Muscle of leg (tissue), 11 donors: Measurements from ENCODE around the gene TRIM36. TPM values are rescaled to one million over a fixed set of nuclear protein-coding genes. Genes with fewer than 3 reads are reported as not detected.

Experiments used
- DNase-seq: peaks from one replicate; pipeline ENCODE4 v3.0.0; 2013
- H3K27ac ChIP-seq: one replicate; pipeline ENCODE4 v1.5.1; 2013; ENCODE audit warnings: mild to moderate bottlenecking, low read length, control low read depth
- H3K27me3 ChIP-seq: one replicate; pipeline ENCODE4 v1.6.1; 2013; ENCODE audit warnings: low read length; ENCODE audit not compliant: control insufficient read depth, insufficient read depth
- H3K36me3 ChIP-seq: one replicate; pipeline ENCODE4 v1.6.1; 2013; ENCODE audit warnings: low read length; ENCODE audit not compliant: control insufficient read depth, insufficient read depth
- H3K4me1 ChIP-seq: one replicate; pipeline ENCODE4 v1.6.1; 2013; ENCODE audit warnings: low read length; ENCODE audit not compliant: control insufficient read depth, insufficient read depth
- H3K4me3 ChIP-seq: one replicate; pipeline ENCODE4 v1.5.1; 2013; ENCODE audit warnings: low read length, control low read depth
- H3K9me3 ChIP-seq: replicated peaks from 2 replicates; pipeline ENCODE4 v1.6.1; 2013; ENCODE audit warnings: low read depth, low read length; ENCODE audit not compliant: control insufficient read depth
- WGBS: methylation state at CpG from one replicate; pipeline ENCODE4 v1.1.5; 2013; ENCODE audit warnings: missing lambda C conversion rate; ENCODE audit not compliant: insufficient coverage; 5-methylcytosine and 5-hydroxymethylcytosine counted together
- polyA plus RNA-seq, 8 donors: library from polyadenylated mRNA; unstranded; fragments of 120-200 nt; gene quantifications; one replicate each; pipeline versions ENCODE4 v1.2.1 to v1.2.3, GENCODE V29; 2013; ENCODE audit warnings: inconsistent platforms in 1 of 8, low replicate concordance in 1 of 8; ENCODE audit not compliant: insufficient read length in 8 of 8, insufficient read depth in 1 of 8
- total RNA-seq: library from RNA; stranded (reverse); fragments of 120-200 nt; gene quantifications from one replicate; pipeline ENCODE4 v1.2.4, GENCODE V29; 2013

Gene TRIM36
- total and polyA plus RNA-seq, 9 donors, result 1.8 to 3.4 (median 2.7) TPM

DNA sequence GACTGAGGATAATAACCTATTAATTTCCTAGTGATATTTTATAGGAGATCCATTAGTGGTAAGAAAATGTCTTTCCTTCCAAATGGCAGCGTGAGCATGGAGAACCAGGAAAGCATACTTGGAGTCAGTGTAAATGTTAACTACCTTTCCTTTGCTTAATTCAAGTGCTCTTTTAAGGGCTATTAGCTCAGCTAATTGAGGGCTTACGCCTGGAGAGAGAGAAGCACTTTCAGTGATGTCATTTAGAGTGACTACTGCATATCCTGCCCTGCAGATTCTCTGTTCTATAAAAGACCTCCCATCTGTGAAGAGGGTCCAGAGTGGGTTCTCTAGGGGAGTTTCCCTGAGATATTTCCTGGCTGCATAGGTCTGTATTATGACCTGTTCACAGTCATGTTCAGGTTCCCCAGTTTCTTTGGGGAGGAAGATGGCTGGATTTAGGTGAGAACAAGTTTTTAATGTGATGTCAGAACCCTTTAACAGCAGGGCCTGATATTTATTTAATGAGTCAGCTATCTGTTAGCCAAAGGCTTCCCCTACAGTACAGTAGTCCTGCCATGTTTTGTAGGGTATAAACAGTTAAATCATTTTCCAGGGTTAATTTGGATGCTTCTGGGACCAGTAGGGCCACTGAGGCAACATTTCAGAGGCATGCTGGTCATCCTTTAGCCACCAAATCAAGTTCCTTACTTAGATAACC is 89.6 kb downstream of the TRIM36 start:
- H3K4me1 ChIP-seq, result no peaks in the 10 kb centered on the region
- H3K9me3 ChIP-seq, result no peaks in the 10 kb centered on the region
- H3K36me3 ChIP-seq, result no peaks in the 10 kb centered on the region
- H3K27ac ChIP-seq, result no peak overlapping the region
- H3K4me3 ChIP-seq, result no peak overlapping the region
- 60% methylated on average over 1 of the region's 2 CpGs for WGBS
- no peak for DNase-seq
- no peaks in the 10 kb centered on the region for H3K27me3 ChIP-seq

Other genes starting within 250 kb of the TRIM36 start
- gene PGGT1B, start 93.0 kb upstream of the TRIM36 start, total RNA-seq, result 19.6 TPM
- gene PGGT1B, start 93.0 kb upstream of the TRIM36 start, polyA plus RNA-seq, result 10 to 100 TPM; 11.9 to 18.9 (median 15.5) TPM
- gene CCDC112, start 126.7 kb upstream of the TRIM36 start, total RNA-seq, result 8.0 TPM
- 10 to 100 TPM in 5 of 8 donors, 1 to 10 TPM in 3; 8.6 to 11.5 (median 10.3) TPM for gene CCDC112, start 126.7 kb upstream of the TRIM36 start, polyA plus RNA-seq